Kidney epithelial cell (primary cell): Measurements from ENCODE around the gene SIX6. TPM values are rescaled to one million over a fixed set of nuclear protein-coding genes. Genes with fewer than 3 reads are reported as not detected.
"Not testable (repeated sequence)": the region's sequence is repeated elsewhere in the genome, so short reads cannot be mapped to it uniquely, and the experiment has no call there.

Experiments
- DNase-seq: peaks from one replicate; pipeline ENCODE4 v3.0.0-alpha.2; 2010; ENCODE audit warnings: low read depth
- H3K27me3 ChIP-seq: 2 replicates; pipeline ENCODE4 v1.6.0; 2011; ENCODE audit warnings: low read length; ENCODE audit not compliant: control insufficient read depth, insufficient read depth
- H3K36me3 ChIP-seq: 2 replicates; pipeline ENCODE4 v1.5.1; 2011; ENCODE audit warnings: low read length; ENCODE audit not compliant: control insufficient read depth, insufficient read depth
- H3K4me3 ChIP-seq: 2 replicates; pipeline ENCODE4 v1.5.1; 2011; ENCODE audit warnings: low read depth, mild to moderate bottlenecking, control low read depth, low read length
- total RNA-seq: library from RNA; depleted of rRNA; stranded (reverse); fragments of >200 nt; gene quantifications from 2 replicates; pipeline ENCODE4 v1.2.3, GENCODE V29; 2015
- TF ChIP-seq, protein P1 (sequence below): IDR thresholded peaks from 2 replicates; pipeline ENCODE4 v1.5.1; 2011; ENCODE audit warnings: mild to moderate bottlenecking, moderate library complexity, low read length, control low read depth, inconsistent platforms; ENCODE audit not compliant: insufficient read depth, poor library complexity, severe bottlenecking

Gene SIX6
- not detected in 2 replicates for total RNA-seq

DNA sequence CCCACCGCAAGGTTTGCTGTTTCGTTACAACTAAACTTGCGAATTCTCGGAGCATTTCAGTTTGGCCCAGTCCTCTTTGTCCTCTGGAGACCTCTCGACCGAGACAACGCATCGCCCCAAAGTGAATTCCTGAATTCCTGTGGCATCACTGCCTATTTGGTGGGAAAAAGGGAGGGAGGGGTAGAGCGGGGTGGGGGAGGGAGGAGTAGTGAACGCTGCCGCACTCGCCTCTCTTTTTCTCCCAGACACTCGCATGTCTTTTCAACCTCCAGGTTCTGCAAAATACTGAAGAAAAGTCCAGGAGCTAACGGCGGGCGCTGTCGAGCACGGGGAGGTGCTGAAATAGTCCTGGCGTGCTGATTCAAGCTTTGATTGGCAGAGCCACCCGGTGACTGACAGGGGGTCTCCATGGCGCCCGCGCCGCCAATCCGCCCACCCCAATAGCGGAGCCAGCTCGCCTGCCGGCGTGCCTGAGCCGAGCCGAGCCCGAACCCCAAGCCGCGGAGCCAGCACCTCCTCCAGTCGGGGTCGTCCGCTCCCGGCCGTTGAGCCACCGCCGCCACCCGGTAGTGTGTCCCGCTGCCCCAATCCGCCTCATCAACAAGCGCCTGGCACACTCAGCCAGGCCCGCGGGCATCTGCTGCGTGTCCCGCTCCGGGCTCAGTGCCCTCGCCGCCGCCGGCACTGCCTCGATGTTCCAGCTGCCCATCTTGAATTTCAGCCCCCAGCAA, at the start of gene SIX6:
TSS of gene SIX6 (plus strand) at position 440 of the 731 bp plus-strand sequence. CDS start at position 693, 253 bp downstream.
- DNase-seq: no peak
- TF ChIP-seq, protein P1, sequence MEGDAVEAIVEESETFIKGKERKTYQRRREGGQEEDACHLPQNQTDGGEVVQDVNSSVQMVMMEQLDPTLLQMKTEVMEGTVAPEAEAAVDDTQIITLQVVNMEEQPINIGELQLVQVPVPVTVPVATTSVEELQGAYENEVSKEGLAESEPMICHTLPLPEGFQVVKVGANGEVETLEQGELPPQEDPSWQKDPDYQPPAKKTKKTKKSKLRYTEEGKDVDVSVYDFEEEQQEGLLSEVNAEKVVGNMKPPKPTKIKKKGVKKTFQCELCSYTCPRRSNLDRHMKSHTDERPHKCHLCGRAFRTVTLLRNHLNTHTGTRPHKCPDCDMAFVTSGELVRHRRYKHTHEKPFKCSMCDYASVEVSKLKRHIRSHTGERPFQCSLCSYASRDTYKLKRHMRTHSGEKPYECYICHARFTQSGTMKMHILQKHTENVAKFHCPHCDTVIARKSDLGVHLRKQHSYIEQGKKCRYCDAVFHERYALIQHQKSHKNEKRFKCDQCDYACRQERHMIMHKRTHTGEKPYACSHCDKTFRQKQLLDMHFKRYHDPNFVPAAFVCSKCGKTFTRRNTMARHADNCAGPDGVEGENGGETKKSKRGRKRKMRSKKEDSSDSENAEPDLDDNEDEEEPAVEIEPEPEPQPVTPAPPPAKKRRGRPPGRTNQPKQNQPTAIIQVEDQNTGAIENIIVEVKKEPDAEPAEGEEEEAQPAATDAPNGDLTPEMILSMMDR: no peak
- H3K36me3 ChIP-seq: no peaks in the 10 kb centered on the region
- no peak within 1 kb of the TSS for H3K4me3 ChIP-seq
- peaks cover 80% of the 10 kb centered on the region for H3K27me3 ChIP-seq

DNA sequence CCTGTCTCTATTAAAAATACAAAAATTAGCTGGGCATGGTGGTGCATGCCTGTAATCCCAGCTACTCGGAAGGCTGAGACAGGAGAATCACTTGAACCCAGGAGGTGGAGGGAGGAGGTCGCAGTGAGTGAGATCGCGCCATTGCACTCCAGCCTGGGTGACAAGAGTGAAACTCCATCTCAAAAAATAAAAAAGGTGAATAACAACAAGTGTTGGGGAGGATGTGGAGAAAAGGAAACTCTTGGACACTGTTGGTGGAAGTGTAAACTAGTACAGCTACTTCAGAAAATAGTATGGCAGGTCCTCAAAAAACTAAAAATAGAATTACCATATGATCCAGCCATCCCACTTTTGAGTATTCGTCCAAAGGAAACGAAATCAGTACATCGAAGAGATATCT, 28.7 kb upstream of the SIX6 start:
- not testable (repeated sequence) for H3K4me3 ChIP-seq, DNase-seq, H3K36me3 ChIP-seq, H3K27me3 ChIP-seq

DNA sequence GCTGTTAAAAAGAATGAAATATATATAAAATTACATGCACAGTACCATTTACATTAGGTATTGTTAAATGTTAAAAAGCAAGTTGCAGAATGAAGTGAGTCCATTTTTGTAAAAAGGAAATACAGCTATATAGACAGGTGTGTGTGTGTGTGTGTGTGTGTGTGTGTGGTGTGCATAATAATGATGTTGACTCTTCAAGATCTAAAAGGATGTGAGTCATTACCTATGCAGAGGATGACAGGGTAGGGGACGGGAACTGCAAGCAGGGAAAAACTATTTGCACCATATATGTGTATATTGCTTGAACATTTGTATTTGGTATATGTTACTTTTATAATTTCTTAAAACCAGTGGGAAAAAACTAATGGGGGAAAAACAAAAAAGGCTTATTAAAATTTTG, 26.2 kb upstream of the SIX6 start:
- TF ChIP-seq, protein P1: no peak
- no peak for DNase-seq
- no peak overlapping the region for H3K4me3 ChIP-seq
- peaks cover 19% of the 10 kb centered on the region for H3K27me3 ChIP-seq
- H3K36me3 ChIP-seq: no peaks in the 10 kb centered on the region

DNA sequence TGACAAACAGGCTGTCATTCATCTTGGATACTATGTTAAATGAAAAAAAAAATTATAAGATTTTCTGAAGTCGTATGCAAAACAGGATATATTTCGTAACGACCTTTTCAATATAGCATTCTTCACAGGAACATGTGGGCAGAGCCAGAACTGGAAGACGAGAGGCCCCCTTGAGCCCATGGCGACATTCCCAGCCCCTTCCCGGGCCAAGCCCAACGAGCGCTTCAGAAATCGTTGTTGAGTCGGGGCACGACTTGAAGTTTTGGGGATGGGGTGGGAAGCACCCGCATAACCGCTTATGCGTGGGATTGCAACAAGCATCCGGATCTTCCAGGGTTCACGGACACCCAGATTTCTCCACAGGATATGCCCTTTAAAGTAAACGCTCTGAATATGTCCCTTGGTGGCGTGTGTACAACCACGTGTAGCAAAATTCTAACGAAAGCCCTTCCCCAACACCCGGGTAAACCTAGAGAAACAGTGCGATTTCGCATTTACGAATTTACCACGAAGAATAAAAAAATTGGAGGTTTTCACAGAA, 23.8 kb upstream of the SIX6 start:
- TF ChIP-seq, protein P1: no peak
- Histone ChIP-seq H3K36me3 (no peaks in the 10 kb centered on the region), H3K4me3 (peak overlapping the region; percentile 54), H3K27me3 (peaks cover 19% of the 10 kb centered on the region)
- no peak for DNase-seq

DNA sequence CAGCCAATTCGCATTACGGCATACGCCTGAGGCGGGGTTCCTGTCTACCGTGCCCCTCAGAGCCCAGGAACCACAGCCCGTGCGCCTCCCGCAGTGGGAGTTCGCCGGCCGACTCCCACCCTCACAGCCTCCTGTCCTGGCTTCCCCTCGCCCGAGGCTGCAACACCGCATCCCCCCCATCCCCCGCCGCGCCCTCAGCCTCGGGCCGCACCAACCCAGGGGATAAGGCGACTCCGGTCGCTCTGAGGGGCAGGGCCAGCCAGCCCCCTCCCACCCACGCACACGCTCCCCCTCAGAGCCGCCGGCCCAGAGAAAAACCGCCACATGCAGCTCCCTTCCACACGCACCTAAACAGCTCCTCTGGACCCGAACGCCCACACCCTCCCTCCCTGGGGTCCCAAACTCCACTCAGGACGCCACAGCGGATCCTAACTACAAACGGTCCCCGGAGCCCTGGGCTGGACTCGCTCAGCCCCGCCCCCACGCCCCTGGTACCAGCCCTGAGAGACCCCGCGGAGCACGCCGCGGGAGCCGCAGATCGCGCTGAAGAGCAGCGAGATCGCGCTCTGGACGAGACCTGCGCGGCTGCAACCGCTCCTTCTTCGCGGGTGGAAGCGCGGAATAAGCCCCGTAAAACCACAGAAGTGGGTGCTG, 23.2 kb upstream of the SIX6 start, which contains the start of gene C14orf39:
TSS of gene C14orf39 (minus strand) at position 466 of the 654 bp plus-strand sequence. CDS start 985 bp downstream, outside the sequence.
- H3K36me3 ChIP-seq: no peaks in the 10 kb centered on the region
- peak; percentile 10 for DNase-seq
- peak within 1 kb of the TSS; percentile 54 for H3K4me3 ChIP-seq
- H3K27me3 ChIP-seq: peaks cover 19% of the 10 kb centered on the region
- TF ChIP-seq, protein P1: no peak

DNA sequence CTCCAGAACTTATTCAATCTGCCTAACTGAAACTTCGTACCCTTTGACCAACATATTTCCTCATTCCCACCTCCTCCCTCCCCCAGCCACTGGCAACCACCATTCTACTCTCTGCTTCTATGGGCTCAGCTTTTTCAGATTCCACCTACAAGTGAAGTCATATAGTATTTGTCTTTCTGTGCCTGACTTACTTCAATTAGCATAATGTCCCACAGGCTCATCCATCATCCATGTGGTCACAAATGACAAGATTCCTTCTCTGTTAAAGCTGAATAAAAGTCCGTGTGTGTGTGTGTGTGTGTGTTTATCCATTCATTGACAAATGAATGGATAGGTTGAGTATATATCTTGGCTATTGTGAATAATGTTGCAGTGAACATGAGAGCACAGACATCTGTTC, 21.7 kb upstream of the SIX6 start:
- no peaks in the 10 kb centered on the region for H3K36me3 ChIP-seq
- no peak for DNase-seq
- H3K27me3 ChIP-seq: peaks cover 19% of the 10 kb centered on the region
- H3K4me3 ChIP-seq: no peak overlapping the region
- TF ChIP-seq, protein P1: no peak
